H9 (cell line): ENCODE measurements around the gene TRIM44. TPM values are rescaled to one million over a fixed set of nuclear protein-coding genes. Genes with fewer than 3 reads are reported as not detected.

Experiments used
- DNase-seq: peaks from one replicate; pipeline ENCODE4 v3.0.0-alpha.2; 2017
- H2AFZ ChIP-seq: one replicate; pipeline ENCODE4 v1.6.1; 2013; ENCODE audit warnings: mild to moderate bottlenecking, low read length, control low read depth, moderate library complexity
- H2AK5ac ChIP-seq: 2 replicates; pipeline ENCODE4 v1.6.1; 2013; ENCODE audit warnings: low read length, control low read depth, mixed read lengths; ENCODE audit not compliant: insufficient read length
- H2BK120ac ChIP-seq: one replicate; pipeline ENCODE4 v1.6.1; 2013; ENCODE audit warnings: low read depth, mild to moderate bottlenecking, low read length, control low read depth, inconsistent platforms; ENCODE audit not compliant: poor library complexity, severe bottlenecking
- H2BK12ac ChIP-seq: 2 replicates; pipeline ENCODE4 v1.6.1; 2013; ENCODE audit warnings: low read length, control low read depth, mixed read lengths, low read depth; ENCODE audit not compliant: insufficient read length
- H2BK15ac ChIP-seq: 2 replicates; pipeline ENCODE4 v1.6.1; 2013; ENCODE audit warnings: low read depth, low read length, control low read depth
- H2BK20ac ChIP-seq: one replicate; pipeline ENCODE4 v1.6.1; 2013; ENCODE audit warnings: low read depth, mild to moderate bottlenecking, low read length, control low read depth, inconsistent platforms; ENCODE audit not compliant: poor library complexity, severe bottlenecking
- H2BK5ac ChIP-seq: 2 replicates; pipeline ENCODE4 v1.6.1; 2013; ENCODE audit warnings: low read length, control low read depth, mixed read lengths; ENCODE audit not compliant: insufficient read length
- H3K14ac ChIP-seq: 2 replicates; pipeline ENCODE4 v1.6.1; 2013; ENCODE audit warnings: low read length, control low read depth; ENCODE audit not compliant: insufficient read depth
- H3K18ac ChIP-seq: 2 replicates; pipeline ENCODE4 v1.6.1; 2013; ENCODE audit warnings: low read depth, mild to moderate bottlenecking, mixed read lengths, low read length, control low read depth; ENCODE audit not compliant: insufficient read length
- H3K23ac ChIP-seq: 2 replicates; pipeline ENCODE4 v1.6.1; 2013; ENCODE audit warnings: low read length, control low read depth, mixed read lengths, low read depth; ENCODE audit not compliant: insufficient read length
- H3K23me2 ChIP-seq: 2 replicates; pipeline ENCODE4 v1.6.1; 2013; ENCODE audit warnings: low read depth, mild to moderate bottlenecking, mixed read lengths, low read length, control low read depth; ENCODE audit not compliant: insufficient read length, poor library complexity, severe bottlenecking
- H3K27ac ChIP-seq: 2 replicates; pipeline ENCODE4 v1.5.1; 2013; ENCODE audit warnings: low read length, control low read depth, mixed read lengths, low read depth; ENCODE audit not compliant: insufficient read length
- H3K27me3 ChIP-seq: 2 replicates; pipeline ENCODE4 v1.6.1; 2013; ENCODE audit warnings: low read length, control low read depth, inconsistent platforms; ENCODE audit not compliant: insufficient read depth
- H3K4ac ChIP-seq: 2 replicates; pipeline ENCODE4 v1.6.1; 2013; ENCODE audit warnings: low read depth, mild to moderate bottlenecking, control low read depth, inconsistent platforms, low read length, moderate library complexity
- H3K4me1 ChIP-seq: 2 replicates; pipeline ENCODE4 v1.6.1; 2013; ENCODE audit warnings: low read length, control low read depth, inconsistent platforms; ENCODE audit not compliant: insufficient read depth
- H3K4me2 ChIP-seq: 2 replicates; pipeline ENCODE4 v1.6.1; 2013; ENCODE audit warnings: low read length, control low read depth, mixed read lengths; ENCODE audit not compliant: insufficient read length, insufficient read depth
- H3K56ac ChIP-seq: 2 replicates; pipeline ENCODE4 v1.6.1; 2013; ENCODE audit warnings: low read depth, mild to moderate bottlenecking, mixed read lengths, low read length, control low read depth; ENCODE audit not compliant: insufficient read length
- H3K79me1 ChIP-seq: 2 replicates; pipeline ENCODE4 v1.6.1; 2013; ENCODE audit warnings: low read depth, mild to moderate bottlenecking, moderate library complexity, low read length, control low read depth, inconsistent platforms; ENCODE audit not compliant: insufficient read depth, poor library complexity, severe bottlenecking
- H3K79me2 ChIP-seq: 2 replicates; pipeline ENCODE4 v1.6.1; 2013; ENCODE audit warnings: low read length, control low read depth, inconsistent platforms; ENCODE audit not compliant: insufficient read depth
- H3K9ac ChIP-seq: 2 replicates; pipeline ENCODE4 v1.6.1; 2013; ENCODE audit warnings: low read length, control low read depth, mixed read lengths; ENCODE audit not compliant: insufficient read length; ENCODE audit errors: extremely low read depth
- H3K9me3 ChIP-seq: one replicate; pipeline ENCODE4 v1.6.1; 2013; ENCODE audit warnings: low read depth, low read length, inconsistent platforms; ENCODE audit not compliant: control insufficient read depth
- H3T11ph ChIP-seq: one replicate; pipeline ENCODE4 v1.6.1; 2013; ENCODE audit warnings: mild to moderate bottlenecking, low read length, control low read depth, inconsistent platforms
- H4K20me1 ChIP-seq: one replicate; pipeline ENCODE4 v1.6.1; 2013; ENCODE audit not compliant: control insufficient read depth, insufficient read length, insufficient read depth
- H4K5ac ChIP-seq: 2 replicates; pipeline ENCODE4 v1.6.1; 2013; ENCODE audit warnings: low read depth, mild to moderate bottlenecking, mixed read lengths, low read length, control low read depth; ENCODE audit not compliant: insufficient read length
- H4K8ac ChIP-seq: replicated peaks from 2 replicates; pipeline ENCODE4 v1.6.1; 2013; ENCODE audit warnings: low read length, control low read depth, mixed read lengths, low read depth; ENCODE audit not compliant: insufficient read length
- H4K91ac ChIP-seq: 2 replicates; pipeline ENCODE4 v1.6.1; 2013; ENCODE audit warnings: low read depth, mild to moderate bottlenecking, moderate library complexity, mixed read lengths, low read length, control low read depth; ENCODE audit not compliant: insufficient read length
- H3K27ac Mint-ChIP-seq, 3 experiments: 2 replicates in 2 of 3; 3 replicates in 1 of 3; pipeline ENCODE4 v1.8.0; 2020 to 2021; ENCODE audit warnings: mixed read lengths in 3 of 3, mild to moderate bottlenecking in 1 of 3, moderate library complexity in 1 of 3
- H3K27me3 Mint-ChIP-seq: 2 replicates; pipeline ENCODE4 v1.8.0; 2021; ENCODE audit warnings: low read depth, mild to moderate bottlenecking, moderate library complexity, mixed read lengths
- H3K36me3 Mint-ChIP-seq, 3 experiments: 2 replicates in 2 of 3; 3 replicates in 1 of 3; pipeline ENCODE4 v1.8.0; 2020 to 2021; ENCODE audit warnings: low read depth in 3 of 3, mixed read lengths in 3 of 3; ENCODE audit not compliant: insufficient read depth in 1 of 3
- H3K4me1 Mint-ChIP-seq, 2 experiments: 2 replicates each; pipeline ENCODE4 v1.8.0; 2020; ENCODE audit warnings: mixed read lengths in 2 of 2
- H3K4me3 Mint-ChIP-seq, 2 experiments: 2 replicates in 1 of 2; 3 replicates in 1 of 2; pipeline ENCODE4 v1.8.0; 2020 to 2021; ENCODE audit warnings: mild to moderate bottlenecking in 2 of 2, mixed read lengths in 2 of 2, moderate library complexity in 1 of 2
- H3K9me3 Mint-ChIP-seq, 2 experiments: 2 replicates in 1 of 2; 3 replicates in 1 of 2; pipeline ENCODE4 v1.8.0; 2020; ENCODE audit warnings: mild to moderate bottlenecking in 2 of 2, mixed read lengths in 2 of 2, moderate library complexity in 1 of 2
- WGBS: extraction: QIAGEN DNeasy Blood & Tissue Kit; methylation state at CpG from one replicate; pipeline ENCODE4 v1.1.7; 2013; ENCODE audit warnings: missing lambda C conversion rate, low lambda C conversion rate, mixed read lengths; ENCODE audit not compliant: insufficient read length; ENCODE audit errors: extremely low coverage; 5-methylcytosine and 5-hydroxymethylcytosine counted together
- total RNA-seq: library from RNA; stranded (reverse); gene quantifications from 2 replicates; pipeline ENCODE4 v1.2.1, GENCODE V29; 2021
- TF ChIP-seq, protein P1 (sequence below): fragments of 200-600 bp; sonication (generic); conservative IDR thresholded peaks from 3 replicates; pipeline ENCODE4 v1.8.0; 2021; ENCODE audit warnings: antibody characterized with exemption, mild to moderate bottlenecking

The TRIM44 gene
- total RNA-seq, 1 experiment from 2014 or later = 37.7 TPM

- peaks cover 4 to 13% (median 12%) of the 10 kb centered on the region in 3 experiments; a peak in 5 of 7 replicates for H3K36me3 Mint-ChIP-seq
- H3T11ph ChIP-seq = no peak overlapping the region
- H3K27me3 Mint-ChIP-seq = no peaks in the 10 kb centered on the region
Observed at GRCh38 chr11:35740061-35740799, 77.7 kb downstream of the TRIM44 start.

More at GRCh38 chr11:35740061-35740799, 77.7 kb downstream of the TRIM44 start:
- H3K79me2 ChIP-seq = no peaks in the 10 kb centered on the region
- H2BK15ac ChIP-seq = no peak overlapping the region
- no peak overlapping the region for H3K23ac ChIP-seq
- DNase-seq = no peak
- no peak overlapping the region for H3K4ac ChIP-seq
- H2BK5ac ChIP-seq = no peak overlapping the region
- no peak overlapping the region for H2BK12ac ChIP-seq
- TF ChIP-seq, protein P1, sequence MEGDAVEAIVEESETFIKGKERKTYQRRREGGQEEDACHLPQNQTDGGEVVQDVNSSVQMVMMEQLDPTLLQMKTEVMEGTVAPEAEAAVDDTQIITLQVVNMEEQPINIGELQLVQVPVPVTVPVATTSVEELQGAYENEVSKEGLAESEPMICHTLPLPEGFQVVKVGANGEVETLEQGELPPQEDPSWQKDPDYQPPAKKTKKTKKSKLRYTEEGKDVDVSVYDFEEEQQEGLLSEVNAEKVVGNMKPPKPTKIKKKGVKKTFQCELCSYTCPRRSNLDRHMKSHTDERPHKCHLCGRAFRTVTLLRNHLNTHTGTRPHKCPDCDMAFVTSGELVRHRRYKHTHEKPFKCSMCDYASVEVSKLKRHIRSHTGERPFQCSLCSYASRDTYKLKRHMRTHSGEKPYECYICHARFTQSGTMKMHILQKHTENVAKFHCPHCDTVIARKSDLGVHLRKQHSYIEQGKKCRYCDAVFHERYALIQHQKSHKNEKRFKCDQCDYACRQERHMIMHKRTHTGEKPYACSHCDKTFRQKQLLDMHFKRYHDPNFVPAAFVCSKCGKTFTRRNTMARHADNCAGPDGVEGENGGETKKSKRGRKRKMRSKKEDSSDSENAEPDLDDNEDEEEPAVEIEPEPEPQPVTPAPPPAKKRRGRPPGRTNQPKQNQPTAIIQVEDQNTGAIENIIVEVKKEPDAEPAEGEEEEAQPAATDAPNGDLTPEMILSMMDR = no peak
- Mint-ChIP-seq H3K4me1 (peaks cover 6 to 9% of the 10 kb centered on the region in 2 experiments), H3K27ac (no peak overlapping the region), H3K4me3 (no peak overlapping the region), H3K9me3 (no peaks in the 10 kb centered on the region)
- H3K56ac ChIP-seq = no peak overlapping the region
- H3K9ac ChIP-seq = no peak overlapping the region
- H3K4me2 ChIP-seq = no peak overlapping the region
- H3K14ac ChIP-seq = no peak overlapping the region
- H4K5ac ChIP-seq = no peak overlapping the region
- H3K79me1 ChIP-seq = no peaks in the 10 kb centered on the region
- no peaks in the 10 kb centered on the region for H3K23me2 ChIP-seq
- H2AK5ac ChIP-seq = no peak overlapping the region
- H2BK120ac ChIP-seq = no peak overlapping the region
- no peak overlapping the region for H3K27ac ChIP-seq
- no peak overlapping the region for H3K18ac ChIP-seq
- no peaks in the 10 kb centered on the region for H3K9me3 ChIP-seq
- no peaks in the 10 kb centered on the region for H3K27me3 ChIP-seq
- H2BK20ac ChIP-seq = no peak overlapping the region
- no peak overlapping the region for H4K8ac ChIP-seq
- no peak overlapping the region for H4K91ac ChIP-seq
- H2AFZ ChIP-seq = no peak overlapping the region
- no peaks in the 10 kb centered on the region for H4K20me1 ChIP-seq
- no peaks in the 10 kb centered on the region for H3K4me1 ChIP-seq
- no CpG with 5 or more reads among the region's 4 CpGs for WGBS
